OCI-LY1 (cell line): ENCODE measurements around the gene CRACR2B.

Experiments used
- H2AFZ ChIP-seq: fragments of 200-600 bp; sonication (generic), shearing (Covaris generic); 2 replicates; pipeline ENCODE4 v1.6.0; 2014; ENCODE audit warnings: antibody characterized with exemption, mild to moderate bottlenecking, low read length
- H3F3A ChIP-seq: fragments of 200-600 bp; sonication (generic), shearing (Covaris generic); 2 replicates; pipeline ENCODE4 v1.6.0; 2014; ENCODE audit warnings: mild to moderate bottlenecking, antibody characterized with exemption, low read length, moderate library complexity; ENCODE audit not compliant: insufficient read depth
- H3K27ac ChIP-seq: fragments of 200-600 bp; sonication (generic); 2 replicates; pipeline ENCODE4 v1.5.1; 2014; ENCODE audit warnings: low read length, mixed run types, mild to moderate bottlenecking, low read depth; ENCODE audit not compliant: poor library complexity, severe bottlenecking
- H3K27me3 ChIP-seq: fragments of 200-600 bp; sonication (generic); 2 replicates; pipeline ENCODE4 v1.6.0; 2014; ENCODE audit warnings: antibody characterized with exemption, mild to moderate bottlenecking, low read length, moderate library complexity; ENCODE audit not compliant: insufficient read depth
- H3K36me3 ChIP-seq: fragments of 200-600 bp; sonication (generic); 2 replicates; pipeline ENCODE4 v1.6.1; 2014; ENCODE audit warnings: mild to moderate bottlenecking, antibody characterized with exemption, low read length, moderate library complexity, mixed read lengths; ENCODE audit not compliant: insufficient read depth
- H3K4me1 ChIP-seq: fragments of 200-600 bp; sonication (generic); 2 replicates; pipeline ENCODE4 v1.5.1; 2014; ENCODE audit warnings: mild to moderate bottlenecking, low read length, moderate library complexity; ENCODE audit not compliant: insufficient read depth, severe bottlenecking
- H3K4me2 ChIP-seq: fragments of 200-600 bp; sonication (generic), shearing (Covaris generic); 2 replicates; pipeline ENCODE4 v1.6.1; 2014; ENCODE audit warnings: low read length
- H3K4me3 ChIP-seq: fragments of 200-600 bp; sonication (generic); 2 replicates; pipeline ENCODE4 v1.5.1; 2014; ENCODE audit warnings: low read length, low read depth, mild to moderate bottlenecking, mixed read lengths; ENCODE audit not compliant: poor library complexity, severe bottlenecking
- H3K79me2 ChIP-seq: fragments of 200-600 bp; shearing (Covaris generic); 2 replicates; pipeline ENCODE4 v1.6.1; 2016; ENCODE audit warnings: mixed run types, low read length, mixed read lengths; ENCODE audit not compliant: insufficient read depth
- H3K9ac ChIP-seq: fragments of 200-600 bp; sonication (generic), shearing (Covaris generic); 2 replicates; pipeline ENCODE4 v1.6.1; 2014; ENCODE audit warnings: mild to moderate bottlenecking, low read length, mixed read lengths
- H3K9me2 ChIP-seq: fragments of 200-600 bp; sonication (generic), shearing (Covaris generic); 2 replicates; pipeline ENCODE4 v1.6.1; 2014; ENCODE audit warnings: low read depth, mild to moderate bottlenecking, low read length, mixed read lengths
- H3K9me3 ChIP-seq: fragments of 200-600 bp; shearing (Covaris generic); 2 replicates; pipeline ENCODE4 v1.6.1; 2014; ENCODE audit warnings: low read length, mixed read lengths
- H4K20me1 ChIP-seq: fragments of 200-600 bp; sonication (generic), shearing (Covaris generic); 2 replicates; pipeline ENCODE4 v1.6.0; 2016; ENCODE audit warnings: mild to moderate bottlenecking, low read length; ENCODE audit not compliant: insufficient read depth
- EZH2 ChIP-seq: fragments of 200-600 bp; sonication (generic), shearing (Covaris generic); IDR thresholded peaks from 2 replicates; pipeline ENCODE4 v1.8.0; 2017; ENCODE audit warnings: borderline replicate concordance, mixed run types, mild to moderate bottlenecking, antibody characterized with exemption, low read length, moderate library complexity, mixed read lengths
- TF ChIP-seq, protein P1 (sequence below): fragments of 200-600 bp; sonication (generic), shearing (Covaris generic); IDR thresholded peaks from 2 replicates; pipeline ENCODE4 v1.5.1; 2017; ENCODE audit warnings: mild to moderate bottlenecking, antibody characterized with exemption, low read length, moderate library complexity, mixed read lengths

Gene CRACR2B

DNA sequence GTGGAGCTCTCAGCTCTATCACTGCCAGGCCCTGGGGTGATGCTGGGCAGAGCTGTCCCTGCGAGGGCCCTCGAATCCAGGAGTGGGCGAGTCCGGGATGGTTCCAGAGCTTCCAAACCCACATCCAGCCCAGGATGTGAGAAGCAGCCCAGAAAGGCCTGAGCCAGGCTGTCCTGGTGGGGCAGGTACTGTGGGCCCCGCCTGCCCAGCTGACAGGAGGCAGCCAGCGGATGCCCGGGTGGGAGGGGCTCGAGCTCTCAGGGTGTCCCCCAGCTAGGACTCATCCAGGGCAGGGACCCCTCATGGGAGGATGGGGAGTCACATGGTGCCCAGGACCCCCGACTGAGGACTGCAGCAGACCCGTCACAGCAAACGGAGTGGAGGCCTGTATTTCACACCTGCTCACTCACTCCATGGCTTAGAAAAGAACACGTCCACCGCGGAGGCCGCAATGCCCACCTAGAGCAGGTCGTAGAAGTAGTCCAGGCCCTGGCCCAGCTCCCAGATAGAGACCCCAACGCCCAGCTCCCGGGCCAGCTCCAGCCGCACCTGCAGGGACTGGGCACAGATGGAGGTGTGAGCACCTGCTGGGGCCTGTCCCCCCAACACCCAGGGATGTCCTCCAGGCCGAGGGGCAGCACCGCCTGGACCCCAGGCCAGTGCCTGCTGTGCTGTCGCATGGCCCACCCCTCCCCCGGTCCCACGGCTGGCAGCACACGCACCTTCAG is 41.8 kb downstream of the CRACR2B start:
- Histone ChIP-seq H3F3A (no peaks in the 10 kb centered on the region), H3K79me2 (no peaks in the 10 kb centered on the region), H2AFZ (no peak overlapping the region), H3K9me3 (no peaks in the 10 kb centered on the region), H3K9ac (no peak overlapping the region), H3K36me3 (no peaks in the 10 kb centered on the region; the same call in 1 of the 2 replicates), H3K9me2 (no peaks in the 10 kb centered on the region), H3K4me1 (no peaks in the 10 kb centered on the region), H3K27me3 (peaks cover 6% of the 10 kb centered on the region; the same call in 1 of the 2 replicates), H4K20me1 (no peaks in the 10 kb centered on the region), H3K4me2 (no peak overlapping the region), H3K4me3 (no peak overlapping the region), H3K27ac (no peak overlapping the region)
- no peak for TF ChIP-seq EZH2
- TF ChIP-seq, protein P1, sequence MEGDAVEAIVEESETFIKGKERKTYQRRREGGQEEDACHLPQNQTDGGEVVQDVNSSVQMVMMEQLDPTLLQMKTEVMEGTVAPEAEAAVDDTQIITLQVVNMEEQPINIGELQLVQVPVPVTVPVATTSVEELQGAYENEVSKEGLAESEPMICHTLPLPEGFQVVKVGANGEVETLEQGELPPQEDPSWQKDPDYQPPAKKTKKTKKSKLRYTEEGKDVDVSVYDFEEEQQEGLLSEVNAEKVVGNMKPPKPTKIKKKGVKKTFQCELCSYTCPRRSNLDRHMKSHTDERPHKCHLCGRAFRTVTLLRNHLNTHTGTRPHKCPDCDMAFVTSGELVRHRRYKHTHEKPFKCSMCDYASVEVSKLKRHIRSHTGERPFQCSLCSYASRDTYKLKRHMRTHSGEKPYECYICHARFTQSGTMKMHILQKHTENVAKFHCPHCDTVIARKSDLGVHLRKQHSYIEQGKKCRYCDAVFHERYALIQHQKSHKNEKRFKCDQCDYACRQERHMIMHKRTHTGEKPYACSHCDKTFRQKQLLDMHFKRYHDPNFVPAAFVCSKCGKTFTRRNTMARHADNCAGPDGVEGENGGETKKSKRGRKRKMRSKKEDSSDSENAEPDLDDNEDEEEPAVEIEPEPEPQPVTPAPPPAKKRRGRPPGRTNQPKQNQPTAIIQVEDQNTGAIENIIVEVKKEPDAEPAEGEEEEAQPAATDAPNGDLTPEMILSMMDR = no peak

DNA sequence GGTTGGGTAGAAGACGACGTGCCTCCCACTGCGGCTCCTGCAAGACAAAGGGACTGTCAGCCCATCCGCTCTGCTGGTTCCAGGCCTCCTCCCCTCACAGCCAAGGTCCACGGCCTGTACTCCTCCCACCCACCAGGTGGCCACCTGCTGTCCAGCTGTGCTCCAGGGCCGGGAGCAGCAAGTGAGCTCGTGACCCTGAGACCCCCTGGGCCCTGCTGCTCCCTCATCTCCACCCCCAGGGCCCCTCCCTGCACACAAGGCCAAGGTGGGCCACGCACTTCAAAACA is 42.4 kb downstream of the CRACR2B start:
- Histone ChIP-seq H3K79me2 (no peaks in the 10 kb centered on the region), H4K20me1 (no peaks in the 10 kb centered on the region), H3K9ac (no peak overlapping the region), H3K4me3 (no peak overlapping the region), H3K36me3 (no peaks in the 10 kb centered on the region; the same call in 1 of the 2 replicates), H3K4me1 (no peaks in the 10 kb centered on the region), H3K27me3 (peaks cover 6% of the 10 kb centered on the region; the same call in 1 of the 2 replicates), H3K9me3 (no peaks in the 10 kb centered on the region), H3K27ac (no peak overlapping the region), H3K9me2 (no peaks in the 10 kb centered on the region), H3K4me2 (no peak overlapping the region), H2AFZ (no peak overlapping the region), H3F3A (no peaks in the 10 kb centered on the region)
- TF ChIP-seq, protein P1 = no peak
- TF ChIP-seq EZH2 = no peak

DNA sequence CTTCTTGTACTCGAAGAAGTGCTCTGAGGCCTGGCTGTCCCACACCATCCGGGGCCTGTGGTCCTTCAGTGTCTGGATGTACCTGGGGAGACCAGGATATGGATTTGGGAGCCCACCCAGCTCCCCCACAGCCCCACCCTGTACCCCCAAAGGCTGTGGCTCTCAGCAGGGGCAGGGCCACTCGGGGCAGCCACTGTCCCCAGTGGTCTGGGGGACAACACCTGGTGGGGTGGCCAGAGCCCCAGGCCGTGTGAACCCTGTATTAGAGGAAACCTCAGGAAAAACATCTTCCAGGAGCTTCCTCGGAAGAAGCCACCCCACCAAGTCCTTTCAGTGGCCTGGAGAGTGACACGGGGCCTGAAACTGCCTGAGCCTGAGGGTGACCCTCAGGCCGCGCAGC is 42.7 kb downstream of the CRACR2B start:
- Histone ChIP-seq H4K20me1 (no peaks in the 10 kb centered on the region), H3K9ac (no peak overlapping the region)

More for the DNA sequence above, 42.7 kb downstream of the CRACR2B start:
- Histone ChIP-seq H3K4me2 (no peak overlapping the region), H3F3A (no peaks in the 10 kb centered on the region), H3K27ac (no peak overlapping the region), H2AFZ (no peak overlapping the region), H3K27me3 (peaks cover 3% of the 10 kb centered on the region; the same call in 1 of the 2 replicates), H3K9me3 (no peaks in the 10 kb centered on the region), H3K4me3 (no peak overlapping the region), H3K36me3 (no peaks in the 10 kb centered on the region; the same call in 1 of the 2 replicates), H3K79me2 (no peaks in the 10 kb centered on the region), H3K4me1 (no peaks in the 10 kb centered on the region), H3K9me2 (no peaks in the 10 kb centered on the region)
- TF ChIP-seq EZH2 = no peak
- TF ChIP-seq, protein P1 = no peak
